ENCODE measurements around the gene MAST4. TPM values are rescaled to one million over a fixed set of nuclear protein-coding genes. Genes with fewer than 3 reads are reported as not detected.

MAST4 gene
- total RNA-seq, 1 donor from 2014 or later, result 26.8 TPM

GRCh38 chr5:67181648-67182221 lies 585.5 kb downstream of the MAST4 start:
- DNase-seq (ENCODE audit: low read depth in 2 of 2), result no peak

GRCh38 chr5:67182301-67182790 lies 586.2 kb downstream of the MAST4 start:
- DNase-seq (ENCODE audit: low read depth in 2 of 2), result peak; percentile 67 to 90

GRCh38 chr5:67183859-67184258 lies 587.7 kb downstream of the MAST4 start:
- no peak for DNase-seq (ENCODE audit: low read depth in 2 of 2)

GRCh38 chr5:67187006-67187715 lies 591.0 kb downstream of the MAST4 start:
- no peak for DNase-seq (ENCODE audit: low read depth in 2 of 2)

- DNase-seq (ENCODE audit: low read depth in 2 of 2), result no peak
Observed at GRCh38 chr5:67188274-67189078, 592.3 kb downstream of the MAST4 start.

GRCh38 chr5:67189079-67189354 lies 592.8 kb downstream of the MAST4 start:
- DNase-seq (ENCODE audit: low read depth in 2 of 2), result no peak

- no peak for DNase-seq (ENCODE audit: low read depth in 2 of 2)
Observed at GRCh38 chr5:67189931-67190330, 593.7 kb downstream of the MAST4 start.

- no peak for DNase-seq (ENCODE audit: low read depth in 2 of 2)
Observed at GRCh38 chr5:67190410-67190809, 594.2 kb downstream of the MAST4 start.

GRCh38 chr5:67190861-67191260 lies 594.7 kb downstream of the MAST4 start:
- DNase-seq (ENCODE audit: low read depth in 2 of 2), result no peak

- no peak for DNase-seq (ENCODE audit: low read depth in 2 of 2)
Observed at GRCh38 chr5:67192719-67193438, 596.7 kb downstream of the MAST4 start.

GRCh38 chr5:67193439-67193807 lies 597.2 kb downstream of the MAST4 start:
- DNase-seq (ENCODE audit: low read depth in 2 of 2), result no peak

- DNase-seq (ENCODE audit: low read depth in 2 of 2), result no peak
Observed at GRCh38 chr5:67194166-67194565, 598.0 kb downstream of the MAST4 start.

- DNase-seq (ENCODE audit: low read depth in 2 of 2), result no peak
Observed at GRCh38 chr5:67195406-67196275, 599.4 kb downstream of the MAST4 start.

- DNase-seq (ENCODE audit: low read depth in 2 of 2), result peak in 1 of 2 donors; percentile 84
Observed at GRCh38 chr5:67196537-67197059, 600.4 kb downstream of the MAST4 start, which contains the start of gene CD180. Gene CD180, minus strand, starts transcription at chr5:67196799. Its CDS starts 158 bp downstream, at chr5:67196641.

GRCh38 chr5:67197536-67197935 lies 601.3 kb downstream of the MAST4 start:
- DNase-seq (ENCODE audit: low read depth in 2 of 2), result no peak

- no peak for DNase-seq (ENCODE audit: low read depth in 2 of 2)
Observed at GRCh38 chr5:67198917-67199316, 602.7 kb downstream of the MAST4 start.

- DNase-seq (ENCODE audit: low read depth in 2 of 2), result no peak
Observed at GRCh38 chr5:67199859-67200258, 603.7 kb downstream of the MAST4 start.

GRCh38 chr5:67200809-67201562 lies 604.8 kb downstream of the MAST4 start:
- no peak for DNase-seq (ENCODE audit: low read depth in 2 of 2)

GRCh38 chr5:67201897-67202549 lies 605.8 kb downstream of the MAST4 start:
- DNase-seq (ENCODE audit: low read depth in 2 of 2), result no peak

Data from lung microvascular endothelial cell (primary cell).